ENCODE results near the gene SUN1. TPM values are rescaled to one million over a fixed set of nuclear protein-coding genes. Genes with fewer than 3 reads are reported as not detected.

The SUN1 gene
- total RNA-seq, 1 donor from 2014 or later, result 150 TPM

GRCh38 chr7:863106-863505 is 30.8 kb downstream of the SUN1 start:
- H3K27ac Mint-ChIP-seq (ENCODE audit: unreplicated experiment), result no peak overlapping the region
- no peak for DNase-seq (ENCODE audit: low spot score)
- no peaks in the 10 kb centered on the region for H3K9me3 Mint-ChIP-seq (ENCODE audit: unreplicated experiment)
- H3K36me3 Mint-ChIP-seq (ENCODE audit: low read depth, unreplicated experiment), result peaks cover 66% of the 10 kb centered on the region
- no peak overlapping the region for H3K4me3 Mint-ChIP-seq (ENCODE audit: unreplicated experiment)
- no peaks in the 10 kb centered on the region for H3K27me3 Mint-ChIP-seq (ENCODE audit: unreplicated experiment)
- TF ChIP-seq CTCF (IDR thresholded peaks at IDR 0.05; ENCODE audit: unreplicated experiment), result no peak
- no peaks in the 10 kb centered on the region for H3K4me1 Mint-ChIP-seq (ENCODE audit: unreplicated experiment)

- peaks cover 43% of the 10 kb centered on the region for H3K36me3 Mint-ChIP-seq (ENCODE audit: low read depth, unreplicated experiment)
Observed at GRCh38 chr7:865921-866320, 33.6 kb downstream of the SUN1 start.

GRCh38 chr7:867001-867405 is 34.7 kb downstream of the SUN1 start:
- no peak overlapping the region for H3K27ac Mint-ChIP-seq (ENCODE audit: unreplicated experiment)
- DNase-seq (ENCODE audit: low spot score), result no peak
- peak overlapping the region; percentile 70 for H3K4me3 Mint-ChIP-seq (ENCODE audit: unreplicated experiment)
- H3K27me3 Mint-ChIP-seq (ENCODE audit: unreplicated experiment), result no peaks in the 10 kb centered on the region
- no peaks in the 10 kb centered on the region for H3K4me1 Mint-ChIP-seq (ENCODE audit: unreplicated experiment)
- H3K36me3 Mint-ChIP-seq (ENCODE audit: low read depth, unreplicated experiment), result peaks cover 37% of the 10 kb centered on the region
- H3K9me3 Mint-ChIP-seq (ENCODE audit: unreplicated experiment), result no peaks in the 10 kb centered on the region
- no peak for TF ChIP-seq CTCF (IDR thresholded peaks at IDR 0.05; ENCODE audit: unreplicated experiment)

More at GRCh38 chr7:865921-866320, 33.6 kb downstream of the SUN1 start:
- no peak for TF ChIP-seq CTCF (IDR thresholded peaks at IDR 0.05; ENCODE audit: unreplicated experiment)
- Mint-ChIP-seq H3K4me3 (ENCODE audit: unreplicated experiment) (no peak overlapping the region), H3K27me3 (ENCODE audit: unreplicated experiment) (no peaks in the 10 kb centered on the region), H3K4me1 (ENCODE audit: unreplicated experiment) (no peaks in the 10 kb centered on the region), H3K27ac (ENCODE audit: unreplicated experiment) (no peak overlapping the region), H3K9me3 (ENCODE audit: unreplicated experiment) (no peaks in the 10 kb centered on the region)
- no peak for DNase-seq (ENCODE audit: low spot score)

- Mint-ChIP-seq H3K4me1 (ENCODE audit: unreplicated experiment) (peaks cover 1% of the 10 kb centered on the region), H3K4me3 (ENCODE audit: unreplicated experiment) (no peak overlapping the region), H3K27ac (ENCODE audit: unreplicated experiment) (no peak overlapping the region), H3K36me3 (ENCODE audit: low read depth, unreplicated experiment) (peaks cover 37% of the 10 kb centered on the region), H3K9me3 (ENCODE audit: unreplicated experiment) (no peaks in the 10 kb centered on the region), H3K27me3 (ENCODE audit: unreplicated experiment) (no peaks in the 10 kb centered on the region)
- TF ChIP-seq CTCF (IDR thresholded peaks at IDR 0.05; ENCODE audit: unreplicated experiment), result no peak
- no peak for DNase-seq (ENCODE audit: low spot score)
Observed at GRCh38 chr7:867406-868188, 35.3 kb downstream of the SUN1 start.

GRCh38 chr7:868189-868486 is 35.9 kb downstream of the SUN1 start:
- TF ChIP-seq CTCF (IDR thresholded peaks at IDR 0.05; ENCODE audit: unreplicated experiment), result no peak
- Mint-ChIP-seq H3K36me3 (ENCODE audit: low read depth, unreplicated experiment) (peaks cover 39% of the 10 kb centered on the region), H3K27me3 (ENCODE audit: unreplicated experiment) (no peaks in the 10 kb centered on the region), H3K4me3 (ENCODE audit: unreplicated experiment) (no peak overlapping the region), H3K4me1 (ENCODE audit: unreplicated experiment) (peaks cover 2% of the 10 kb centered on the region), H3K9me3 (ENCODE audit: unreplicated experiment) (no peaks in the 10 kb centered on the region), H3K27ac (ENCODE audit: unreplicated experiment) (no peak overlapping the region)
- no peak for DNase-seq (ENCODE audit: low spot score)

Measured in endothelial cell (in vitro differentiated cells).